ENCODE results near the gene POU2F3.

Gene POU2F3

DNA sequence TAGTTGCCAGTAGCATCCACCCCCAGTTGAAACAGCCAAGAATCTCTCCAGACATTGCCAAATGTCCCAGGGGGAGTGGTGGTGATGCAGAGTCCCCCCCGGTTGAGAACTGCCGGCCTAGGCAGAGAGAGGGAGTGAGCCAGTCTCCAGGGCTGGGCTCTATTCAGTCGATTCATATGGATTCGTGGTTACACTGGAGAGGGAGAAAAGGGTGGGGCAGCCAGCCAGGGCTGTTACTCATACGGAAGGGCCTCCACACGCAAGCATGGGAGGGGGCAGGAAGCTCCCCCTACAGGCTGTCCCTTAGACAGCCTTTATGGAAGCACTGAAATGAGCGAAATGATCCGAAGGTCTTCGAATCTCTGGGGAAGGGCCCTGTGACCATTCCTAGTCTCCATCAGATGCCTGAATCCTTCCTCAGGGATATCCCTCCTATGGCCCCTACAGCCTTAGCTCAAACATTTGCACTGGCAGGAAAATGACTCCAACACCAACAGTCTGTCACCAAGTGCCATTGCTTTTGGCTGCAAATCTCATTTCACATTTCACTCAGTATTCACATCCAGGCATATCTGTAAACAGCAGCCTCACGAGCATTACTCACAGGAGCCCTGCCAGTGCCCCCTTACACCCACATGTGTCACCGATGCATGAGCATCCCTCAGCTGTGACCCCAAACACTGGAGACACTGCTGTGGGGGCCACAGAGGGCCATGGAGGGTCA, 66.7 kb downstream of the POU2F3 start:
- no peak overlapping the region for H3K4me2 ChIP-seq (ENCODE audit: low read length)
- no peak overlapping the region for H2AK5ac ChIP-seq (ENCODE audit: low read length)
- H3K4me1 ChIP-seq (ENCODE audit: control insufficient read depth, low read depth, low read length), result no peaks in the 10 kb centered on the region
- H3K79me2 ChIP-seq (ENCODE audit: control insufficient read depth, insufficient read depth, low read length), result no peaks in the 10 kb centered on the region
- no peak overlapping the region for H3K18ac ChIP-seq (ENCODE audit: low read length)
- DNase-seq, result peak; percentile 78
- no peak overlapping the region for H3K27ac ChIP-seq (ENCODE audit: low read depth, low read length)
- H3K23ac ChIP-seq (ENCODE audit: low read length), result no peak overlapping the region
- H3K56ac ChIP-seq (ENCODE audit: low read length), result peak overlapping the region; percentile 12
- H2BK5ac ChIP-seq (ENCODE audit: low read length), result no peak overlapping the region
- H3K9ac ChIP-seq (ENCODE audit: low read length), result no peak overlapping the region
- WGBS (ENCODE audit: extremely low coverage, insufficient coverage, low lambda C conversion rate), result no CpG with 5 or more reads among the region's 11 CpGs
- no peak overlapping the region for H4K5ac ChIP-seq (ENCODE audit: low read length)
- H3K4me3 ChIP-seq (ENCODE audit: low read length), result no peak overlapping the region
- no peaks in the 10 kb centered on the region for H3K79me1 ChIP-seq (ENCODE audit: low read length)
- no peak overlapping the region for H4K8ac ChIP-seq (ENCODE audit: low read depth, low read length)
- no peak overlapping the region for H2BK15ac ChIP-seq (replicated peaks; ENCODE audit: low read depth)
- H3K4ac ChIP-seq (ENCODE audit: low read depth, low read length), result no peak overlapping the region
- no peaks in the 10 kb centered on the region for H3K27me3 ChIP-seq (ENCODE audit: insufficient read depth, low read length, poor library complexity)
- no peak overlapping the region for H2BK120ac ChIP-seq (ENCODE audit: low read depth, low read length)
- no peaks in the 10 kb centered on the region for H3K36me3 ChIP-seq (ENCODE audit: control insufficient read depth, insufficient read depth, low read length)

DNA sequence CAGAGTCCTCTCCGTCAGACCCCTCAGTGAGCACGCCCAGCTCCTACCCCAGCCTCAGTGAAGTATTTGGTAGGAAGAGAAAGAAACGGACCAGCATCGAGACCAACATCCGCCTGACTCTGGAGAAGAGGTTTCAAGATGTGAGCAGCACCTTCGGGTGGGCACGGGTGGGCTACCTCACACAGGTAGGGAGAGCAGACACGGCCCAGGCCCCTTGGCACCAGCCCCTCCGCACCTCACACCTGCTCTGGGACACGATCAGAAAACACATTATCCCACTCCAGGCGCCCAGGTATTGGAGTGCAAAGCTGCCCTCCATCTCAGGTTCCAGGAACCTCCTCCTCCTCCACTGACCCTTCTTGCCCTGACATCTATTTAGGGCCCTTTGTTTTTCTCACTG, 67.5 kb downstream of the POU2F3 start:
- Histone ChIP-seq H3K23ac (ENCODE audit: low read length) (no peak overlapping the region), H3K36me3 (ENCODE audit: control insufficient read depth, insufficient read depth, low read length) (no peaks in the 10 kb centered on the region), H3K4me3 (ENCODE audit: low read length) (no peak overlapping the region), H3K4ac (ENCODE audit: low read depth, low read length) (no peak overlapping the region), H4K5ac (ENCODE audit: low read length) (no peak overlapping the region), H3K4me1 (ENCODE audit: control insufficient read depth, low read depth, low read length) (no peaks in the 10 kb centered on the region), H3K18ac (ENCODE audit: low read length) (no peak overlapping the region), H3K4me2 (ENCODE audit: low read length) (no peak overlapping the region), H3K27me3 (ENCODE audit: insufficient read depth, low read length, poor library complexity) (no peaks in the 10 kb centered on the region), H3K9ac (ENCODE audit: low read length) (no peak overlapping the region), H4K8ac (ENCODE audit: low read depth, low read length) (no peak overlapping the region), H2BK120ac (ENCODE audit: low read depth, low read length) (no peak overlapping the region), H2BK15ac (replicated peaks; ENCODE audit: low read depth) (no peak overlapping the region), H3K56ac (ENCODE audit: low read length) (no peak overlapping the region), H2BK5ac (ENCODE audit: low read length) (no peak overlapping the region), H2AK5ac (ENCODE audit: low read length) (no peak overlapping the region), H3K79me1 (ENCODE audit: low read length) (no peaks in the 10 kb centered on the region), H3K79me2 (ENCODE audit: control insufficient read depth, insufficient read depth, low read length) (no peaks in the 10 kb centered on the region), H3K27ac (ENCODE audit: low read depth, low read length) (no peak overlapping the region)
- DNase-seq, result no peak
- no CpG with 5 or more reads among the region's 11 CpGs for WGBS (ENCODE audit: extremely low coverage, insufficient coverage, low lambda C conversion rate)

DNA sequence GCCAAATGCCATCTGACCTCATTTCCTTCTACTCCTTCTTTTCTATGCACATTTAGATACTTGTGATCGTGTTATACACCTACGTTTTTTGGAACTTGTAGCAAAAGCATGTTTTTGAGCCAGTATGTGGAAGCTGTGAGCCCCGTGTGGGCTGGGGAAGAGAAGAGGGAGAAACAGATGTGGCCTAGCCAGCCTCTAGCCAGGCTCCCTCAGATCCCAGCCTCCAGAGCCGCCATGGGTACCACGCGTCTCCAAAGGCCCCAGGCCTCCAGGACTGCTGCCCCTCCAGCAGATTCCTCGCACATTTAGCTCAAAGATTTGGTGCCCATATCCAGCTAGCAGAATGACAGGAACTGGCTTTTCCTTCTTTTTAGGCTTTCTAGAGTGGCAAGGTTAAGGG, 68.1 kb downstream of the POU2F3 start:
- Histone ChIP-seq H3K27me3 (ENCODE audit: insufficient read depth, low read length, poor library complexity) (no peaks in the 10 kb centered on the region), H3K27ac (ENCODE audit: low read depth, low read length) (no peak overlapping the region), H3K79me2 (ENCODE audit: control insufficient read depth, insufficient read depth, low read length) (no peaks in the 10 kb centered on the region), H3K79me1 (ENCODE audit: low read length) (no peaks in the 10 kb centered on the region), H2BK120ac (ENCODE audit: low read depth, low read length) (no peak overlapping the region), H4K8ac (ENCODE audit: low read depth, low read length) (no peak overlapping the region), H3K9ac (ENCODE audit: low read length) (no peak overlapping the region), H3K36me3 (ENCODE audit: control insufficient read depth, insufficient read depth, low read length) (no peaks in the 10 kb centered on the region), H2BK5ac (ENCODE audit: low read length) (no peak overlapping the region), H3K56ac (ENCODE audit: low read length) (no peak overlapping the region), H3K23ac (ENCODE audit: low read length) (no peak overlapping the region), H3K4me3 (ENCODE audit: low read length) (no peak overlapping the region), H3K18ac (ENCODE audit: low read length) (no peak overlapping the region), H2AK5ac (ENCODE audit: low read length) (no peak overlapping the region), H3K4ac (ENCODE audit: low read depth, low read length) (no peak overlapping the region), H3K4me1 (ENCODE audit: control insufficient read depth, low read depth, low read length) (no peaks in the 10 kb centered on the region), H4K5ac (ENCODE audit: low read length) (no peak overlapping the region), H2BK15ac (replicated peaks; ENCODE audit: low read depth) (no peak overlapping the region), H3K4me2 (ENCODE audit: low read length) (no peak overlapping the region)
- no peak for DNase-seq
- no CpG with 5 or more reads among the region's 7 CpGs for WGBS (ENCODE audit: extremely low coverage, insufficient coverage, low lambda C conversion rate)

DNA sequence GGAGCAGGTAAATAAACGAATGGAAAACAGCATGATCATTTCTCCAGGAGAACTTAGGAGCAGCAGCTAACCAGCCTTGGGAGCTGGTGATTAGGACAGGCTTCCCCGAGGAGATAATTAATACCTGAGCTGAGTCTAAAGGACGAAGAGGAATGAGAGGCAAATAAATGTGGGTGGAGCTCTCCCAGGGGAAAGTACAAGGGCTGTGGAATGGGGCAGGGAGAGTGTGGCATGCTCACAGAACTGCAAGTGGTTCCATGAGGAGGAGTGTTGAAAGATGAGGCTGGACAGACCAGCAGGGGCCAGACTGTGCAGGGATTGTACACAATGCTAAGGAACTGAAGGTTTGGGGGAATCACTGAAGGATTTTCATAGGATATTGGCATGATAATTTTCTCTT, 70.9 kb downstream of the POU2F3 start:
- no peak overlapping the region for H4K5ac ChIP-seq (ENCODE audit: low read length)
- H3K4me3 ChIP-seq (ENCODE audit: low read length), result no peak overlapping the region
- H3K4me2 ChIP-seq (ENCODE audit: low read length), result no peak overlapping the region
- H3K36me3 ChIP-seq (ENCODE audit: control insufficient read depth, insufficient read depth, low read length), result no peaks in the 10 kb centered on the region
- no peak overlapping the region for H3K4ac ChIP-seq (ENCODE audit: low read depth, low read length)
- H3K79me1 ChIP-seq (ENCODE audit: low read length), result no peaks in the 10 kb centered on the region
- H2BK120ac ChIP-seq (ENCODE audit: low read depth, low read length), result no peak overlapping the region
- no peak overlapping the region for H2BK5ac ChIP-seq (ENCODE audit: low read length)
- H3K18ac ChIP-seq (ENCODE audit: low read length), result no peak overlapping the region
- H2BK15ac ChIP-seq (replicated peaks; ENCODE audit: low read depth), result no peak overlapping the region
- no peak overlapping the region for H2AK5ac ChIP-seq (ENCODE audit: low read length)
- H3K56ac ChIP-seq (ENCODE audit: low read length), result no peak overlapping the region
- no peak overlapping the region for H4K8ac ChIP-seq (ENCODE audit: low read depth, low read length)
- no peak overlapping the region for H3K27ac ChIP-seq (ENCODE audit: low read depth, low read length)
- WGBS (ENCODE audit: extremely low coverage, insufficient coverage, low lambda C conversion rate), result no CpG with 5 or more reads among the region's 3 CpGs
- no peaks in the 10 kb centered on the region for H3K79me2 ChIP-seq (ENCODE audit: control insufficient read depth, insufficient read depth, low read length)
- no peak overlapping the region for H3K9ac ChIP-seq (ENCODE audit: low read length)
- H3K4me1 ChIP-seq (ENCODE audit: control insufficient read depth, low read depth, low read length), result no peaks in the 10 kb centered on the region
- H3K27me3 ChIP-seq (ENCODE audit: insufficient read depth, low read length, poor library complexity), result no peaks in the 10 kb centered on the region
- no peak overlapping the region for H3K23ac ChIP-seq (ENCODE audit: low read length)
- DNase-seq, result no peak

DNA sequence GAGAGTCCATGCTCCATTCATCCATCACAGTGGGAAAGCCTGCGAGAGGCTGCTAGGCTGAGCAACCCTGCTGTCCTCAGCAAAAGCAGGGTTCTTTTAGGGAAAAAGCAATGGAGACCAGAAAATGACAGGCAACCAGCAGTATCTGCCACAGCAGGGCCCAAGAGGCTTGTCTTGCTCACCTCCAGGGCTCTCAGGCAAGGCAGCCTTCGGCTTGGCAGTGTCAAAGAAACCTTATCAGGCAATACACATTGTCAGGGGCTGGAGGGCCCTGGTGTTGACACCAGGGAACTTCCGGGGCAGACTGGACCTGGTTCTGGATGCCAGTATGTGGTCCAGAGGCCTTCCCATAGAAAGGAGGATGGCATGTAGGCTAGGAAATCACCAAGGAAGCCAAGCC, 74.9 kb downstream of the POU2F3 start:
- Histone ChIP-seq H3K56ac (ENCODE audit: low read length) (no peak overlapping the region), H3K9ac (ENCODE audit: low read length) (no peak overlapping the region), H3K4me1 (ENCODE audit: control insufficient read depth, low read depth, low read length) (no peaks in the 10 kb centered on the region), H2AK5ac (ENCODE audit: low read length) (no peak overlapping the region), H3K4me3 (ENCODE audit: low read length) (no peak overlapping the region), H3K79me1 (ENCODE audit: low read length) (no peaks in the 10 kb centered on the region), H4K8ac (ENCODE audit: low read depth, low read length) (no peak overlapping the region), H2BK15ac (replicated peaks; ENCODE audit: low read depth) (no peak overlapping the region), H3K36me3 (ENCODE audit: control insufficient read depth, insufficient read depth, low read length) (no peaks in the 10 kb centered on the region), H3K27me3 (ENCODE audit: insufficient read depth, low read length, poor library complexity) (no peaks in the 10 kb centered on the region), H3K18ac (ENCODE audit: low read length) (no peak overlapping the region), H3K79me2 (ENCODE audit: control insufficient read depth, insufficient read depth, low read length) (no peaks in the 10 kb centered on the region), H3K23ac (ENCODE audit: low read length) (no peak overlapping the region), H4K5ac (ENCODE audit: low read length) (no peak overlapping the region), H3K4ac (ENCODE audit: low read depth, low read length) (no peak overlapping the region), H3K27ac (ENCODE audit: low read depth, low read length) (peak overlapping the region; percentile 25), H2BK5ac (ENCODE audit: low read length) (no peak overlapping the region), H3K4me2 (ENCODE audit: low read length) (no peak overlapping the region), H2BK120ac (ENCODE audit: low read depth, low read length) (no peak overlapping the region)
- DNase-seq, result peak; percentile 52
- no CpG with 5 or more reads among the region's 3 CpGs for WGBS (ENCODE audit: extremely low coverage, insufficient coverage, low lambda C conversion rate)

Data from mesendoderm (in vitro differentiated cells).